ENCODE measurements around the gene VAMP8. TPM values are rescaled to one million over a fixed set of nuclear protein-coding genes. Genes with fewer than 3 reads are reported as not detected.
"Not testable (repeated sequence)": the region's sequence is repeated elsewhere in the genome, so short reads cannot be mapped to it uniquely, and the experiment has no call there.

VAMP8 gene
- polyA plus RNA-seq, 1 experiment: 0.70 TPM

GRCh38 chr2:85611217-85611704 is 33.9 kb downstream of the VAMP8 start:
- ChIA-PET POLR2A (interaction anchor here (0.5 to 1.0 kb wide), 7 partner anchors 9 to 192 kb away, joined by 3 to 6 read pairs (median 5); partner anchors contain the start of genes SH2D6 and TMEM150A), CTCF (interaction anchor here (1.0 to 1.2 kb wide), 2 partner anchors 20 to 222 kb away, joined by 4 to 5 read pairs; no protein-coding TSS in a partner anchor)
- no peak for DNase-seq (ENCODE audit: low read depth)
- TF ChIP-seq CTCF (IDR thresholded peaks at IDR 0.05; ENCODE audit: insufficient read depth, low read depth, low read length): no peak
- Histone ChIP-seq H3K4me3 (ENCODE audit: low read depth, low read length) (peak overlapping the region; percentile 96), H3K36me3 (ENCODE audit: control insufficient read depth, insufficient read depth, low read length) (peaks cover 9% of the 10 kb centered on the region; the same call in 1 of the 2 replicates), H3K27me3 (ENCODE audit: control insufficient read depth, insufficient read depth, low read length) (no peaks in the 10 kb centered on the region)

- ChIA-PET POLR2A (interaction anchor here (0.5 to 1.0 kb wide), 8 partner anchors 9 to 371 kb away, joined by 3 to 6 read pairs (median 4); partner anchors contain the start of genes SH2D6 and TMEM150A), CTCF (interaction anchor here (1.0 to 1.2 kb wide), 2 partner anchors 21 to 223 kb away, joined by 4 to 5 read pairs; no protein-coding TSS in a partner anchor)
- no peak for TF ChIP-seq CTCF (IDR thresholded peaks at IDR 0.05; ENCODE audit: insufficient read depth, low read depth, low read length)
- Histone ChIP-seq H3K4me3 (ENCODE audit: low read depth, low read length) (peak within 1 kb of the TSS; percentile 96), H3K36me3 (ENCODE audit: control insufficient read depth, insufficient read depth, low read length) (peaks cover 9% of the 10 kb centered on the region; the same call in 1 of the 2 replicates), H3K27me3 (ENCODE audit: control insufficient read depth, insufficient read depth, low read length) (no peaks in the 10 kb centered on the region)
- no peak for DNase-seq (ENCODE audit: low read depth)
Observed at GRCh38 chr2:85611705-85612587, 34.6 kb downstream of the VAMP8 start, which contains the start of gene C2orf68. Gene C2orf68 (minus strand): TSS chr2:85612066. CDS start chr2:85611984, 82 bp downstream.

GRCh38 chr2:85613717-85614515 is 36.5 kb downstream of the VAMP8 start:
- peaks cover 3% of the 10 kb centered on the region; the same call in 1 of the 2 replicates for H3K36me3 ChIP-seq (ENCODE audit: control insufficient read depth, insufficient read depth, low read length)
- H3K27me3 ChIP-seq (ENCODE audit: control insufficient read depth, insufficient read depth, low read length): no peaks in the 10 kb centered on the region
- no peak overlapping the region for H3K4me3 ChIP-seq (ENCODE audit: low read depth, low read length)
- CTCF ChIA-PET: no interaction called here
- POLR2A ChIA-PET: no interaction called here
- DNase-seq (ENCODE audit: low read depth): no peak
- no peak for TF ChIP-seq CTCF (IDR thresholded peaks at IDR 0.05; ENCODE audit: insufficient read depth, low read depth, low read length)

- POLR2A ChIA-PET; H3K4me3 ChIP-seq (ENCODE audit: low read depth, low read length); H3K36me3 ChIP-seq (ENCODE audit: control insufficient read depth, insufficient read depth, low read length); DNase-seq (ENCODE audit: low read depth); H3K27me3 ChIP-seq (ENCODE audit: control insufficient read depth, insufficient read depth, low read length): not testable (repeated sequence)
- CTCF ChIA-PET: interaction anchor here (0.9 kb wide), 1 partner anchor 22 kb away, joined by 3 read pairs; no protein-coding TSS in a partner anchor
Observed at GRCh38 chr2:85614757-85615156, 37.4 kb downstream of the VAMP8 start.

- H3K4me3 ChIP-seq (ENCODE audit: low read depth, low read length): no peak overlapping the region
- POLR2A ChIA-PET: no interaction called here
Observed at GRCh38 chr2:85615413-85615728, 38.0 kb downstream of the VAMP8 start.

GRCh38 chr2:85617723-85618122 is 40.3 kb downstream of the VAMP8 start:
- H3K27me3 ChIP-seq (ENCODE audit: control insufficient read depth, insufficient read depth, low read length); H3K36me3 ChIP-seq (ENCODE audit: control insufficient read depth, insufficient read depth, low read length); H3K4me3 ChIP-seq (ENCODE audit: low read depth, low read length); POLR2A ChIA-PET; DNase-seq (ENCODE audit: low read depth): not testable (repeated sequence)
- CTCF ChIA-PET: interaction anchor here (1.8 to 2.1 kb wide), 2 partner anchors 20 to 196 kb away, joined by 4 to 8 read pairs; no protein-coding TSS in a partner anchor

More at GRCh38 chr2:85615413-85615728, 38.0 kb downstream of the VAMP8 start:
- TF ChIP-seq CTCF (IDR thresholded peaks at IDR 0.05; ENCODE audit: insufficient read depth, low read depth, low read length): no peak
- Histone ChIP-seq H3K36me3 (ENCODE audit: control insufficient read depth, insufficient read depth, low read length) (peaks cover under 1% of the 10 kb centered on the region; the same call in 1 of the 2 replicates), H3K27me3 (ENCODE audit: control insufficient read depth, insufficient read depth, low read length) (no peaks in the 10 kb centered on the region)
- no peak for DNase-seq (ENCODE audit: low read depth)
- CTCF ChIA-PET: interaction anchor here (0.9 to 1.1 kb wide), 2 partner anchors 22 to 64 kb away, joined by 3 read pairs; no protein-coding TSS in a partner anchor
